HepG2 (cell line): ENCODE measurements around the gene YJEFN3.

Source experiments
- ETV6 ChIP-seq: sonication (generic); formaldehyde crosslinking; conservative IDR thresholded peaks from 2 replicates; pipeline ENCODE4 v1.4.0; 2020; ENCODE audit warnings: missing genetic modification reagents
- NKX3-1 ChIP-seq: sonication (generic); formaldehyde crosslinking; IDR thresholded peaks from 2 replicates; pipeline ENCODE4 v1.5.0; 2020; ENCODE audit warnings: missing genetic modification reagents
- POLR2AphosphoS5 ChIP-seq: IDR thresholded peaks from 2 replicates; pipeline ENCODE4 v1.6.1; 2012; ENCODE audit warnings: low read depth, low read length
- RFX5 ChIP-seq: IDR thresholded peaks from 2 replicates; pipeline ENCODE4 v1.6.1; 2011; ENCODE audit warnings: low read depth, low read length, improper control_type of control experiment
- RXRA ChIP-seq: sonication (generic); formaldehyde crosslinking; IDR thresholded peaks from 2 replicates; pipeline ENCODE4 v1.5.1; 2020; ENCODE audit warnings: missing genetic modification reagents
- ZBTB4 ChIP-seq: sonication (generic); formaldehyde crosslinking; IDR thresholded peaks from 2 replicates; pipeline ENCODE4 v1.4.0; 2020; ENCODE audit warnings: missing genetic modification reagents, mild to moderate bottlenecking, borderline replicate concordance
- TF ChIP-seq, protein P1 (sequence below): sonication (generic); formaldehyde crosslinking; IDR thresholded peaks from 2 replicates; pipeline ENCODE4 v1.8.1; 2023; ENCODE audit warnings: missing genetic modification reagents, inconsistent platforms, borderline replicate concordance
- TF ChIP-seq, protein P2 (sequence below): sonication (generic); formaldehyde crosslinking; IDR thresholded peaks from 2 replicates; pipeline ENCODE4 v1.5.0; 2020; ENCODE audit warnings: mild to moderate bottlenecking, missing genetic modification reagents, moderate library complexity

- TF ChIP-seq POLR2AphosphoS5 (0 out of 2 replicates have a peak, but pooled peaks have one; percentile 15), NKX3-1 (CRISPR knock-in tag) (no peak), RFX5 (no peak), RXRA (CRISPR knock-in tag) (no peak), ZBTB4 (CRISPR knock-in tag) (no peak), ETV6 (CRISPR knock-in tag) (no peak)
- TF ChIP-seq, protein P1, sequence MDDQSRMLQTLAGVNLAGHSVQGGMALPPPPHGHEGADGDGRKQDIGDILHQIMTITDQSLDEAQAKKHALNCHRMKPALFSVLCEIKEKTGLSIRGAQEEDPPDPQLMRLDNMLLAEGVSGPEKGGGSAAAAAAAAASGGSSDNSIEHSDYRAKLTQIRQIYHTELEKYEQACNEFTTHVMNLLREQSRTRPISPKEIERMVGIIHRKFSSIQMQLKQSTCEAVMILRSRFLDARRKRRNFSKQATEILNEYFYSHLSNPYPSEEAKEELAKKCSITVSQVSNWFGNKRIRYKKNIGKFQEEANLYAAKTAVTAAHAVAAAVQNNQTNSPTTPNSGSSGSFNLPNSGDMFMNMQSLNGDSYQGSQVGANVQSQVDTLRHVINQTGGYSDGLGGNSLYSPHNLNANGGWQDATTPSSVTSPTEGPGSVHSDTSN (CRISPR knock-in tag) = no peak
- TF ChIP-seq, protein P2, sequence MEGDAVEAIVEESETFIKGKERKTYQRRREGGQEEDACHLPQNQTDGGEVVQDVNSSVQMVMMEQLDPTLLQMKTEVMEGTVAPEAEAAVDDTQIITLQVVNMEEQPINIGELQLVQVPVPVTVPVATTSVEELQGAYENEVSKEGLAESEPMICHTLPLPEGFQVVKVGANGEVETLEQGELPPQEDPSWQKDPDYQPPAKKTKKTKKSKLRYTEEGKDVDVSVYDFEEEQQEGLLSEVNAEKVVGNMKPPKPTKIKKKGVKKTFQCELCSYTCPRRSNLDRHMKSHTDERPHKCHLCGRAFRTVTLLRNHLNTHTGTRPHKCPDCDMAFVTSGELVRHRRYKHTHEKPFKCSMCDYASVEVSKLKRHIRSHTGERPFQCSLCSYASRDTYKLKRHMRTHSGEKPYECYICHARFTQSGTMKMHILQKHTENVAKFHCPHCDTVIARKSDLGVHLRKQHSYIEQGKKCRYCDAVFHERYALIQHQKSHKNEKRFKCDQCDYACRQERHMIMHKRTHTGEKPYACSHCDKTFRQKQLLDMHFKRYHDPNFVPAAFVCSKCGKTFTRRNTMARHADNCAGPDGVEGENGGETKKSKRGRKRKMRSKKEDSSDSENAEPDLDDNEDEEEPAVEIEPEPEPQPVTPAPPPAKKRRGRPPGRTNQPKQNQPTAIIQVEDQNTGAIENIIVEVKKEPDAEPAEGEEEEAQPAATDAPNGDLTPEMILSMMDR (CRISPR knock-in tag) = no peak
These were observed 20.5 kb upstream of the YJEFN3 start for GRCh38 chr19:19508217-19508616.
